Measurements from ENCODE around the gene TUSC2.
"Not testable (repeated sequence)": the region's sequence is repeated elsewhere in the genome, so short reads cannot be mapped to it uniquely, and the experiment has no call there.

The TUSC2 gene

GRCh38 chr3:50294492-50295403 is 33.3 kb downstream of the TUSC2 start:
- Mint-ChIP-seq H3K9me3 (no peaks in the 10 kb centered on the region), H3K4me3 (no peak overlapping the region), H3K36me3 (ENCODE audit: low read depth) (peaks cover 6% of the 10 kb centered on the region), H3K27me3 (ENCODE audit: low read depth) (no peaks in the 10 kb centered on the region), H3K27ac (peak overlapping the region; percentile 15), H3K4me1 (ENCODE audit: low read depth) (peaks cover 25% of the 10 kb centered on the region)
- DNase-seq (ENCODE audit: low spot score) = no peak

- Mint-ChIP-seq H3K27ac (peak overlapping the region; percentile 15), H3K4me1 (ENCODE audit: low read depth) (peaks cover 24% of the 10 kb centered on the region), H3K36me3 (ENCODE audit: low read depth) (peaks cover 6% of the 10 kb centered on the region), H3K27me3 (ENCODE audit: low read depth) (no peaks in the 10 kb centered on the region), H3K4me3 (no peak overlapping the region), H3K9me3 (no peaks in the 10 kb centered on the region)
- no peak for DNase-seq (ENCODE audit: low spot score)
Observed at GRCh38 chr3:50294089-50294488, 33.9 kb downstream of the TUSC2 start.

- peaks cover 23% of the 10 kb centered on the region for H3K4me1 Mint-ChIP-seq (ENCODE audit: low read depth)
- peak overlapping the region; percentile 96 for H3K27ac Mint-ChIP-seq
- no peak for DNase-seq (ENCODE audit: low spot score)
- no peaks in the 10 kb centered on the region for H3K27me3 Mint-ChIP-seq (ENCODE audit: low read depth)
- peaks cover 8% of the 10 kb centered on the region for H3K36me3 Mint-ChIP-seq (ENCODE audit: low read depth)
- no peaks in the 10 kb centered on the region for H3K9me3 Mint-ChIP-seq
- peak overlapping the region; percentile 89 for H3K4me3 Mint-ChIP-seq
Observed at GRCh38 chr3:50293079-50293801, 34.8 kb downstream of the TUSC2 start.

GRCh38 chr3:50292159-50293078 is 35.6 kb downstream of the TUSC2 start, which contains the start of gene IFRD2:
Gene IFRD2, minus strand, starts transcription at chr3:50292429. Its CDS starts 155 bp downstream, at chr3:50292274.
- Mint-ChIP-seq H3K36me3 (ENCODE audit: low read depth) (peaks cover 8% of the 10 kb centered on the region), H3K27ac (peak within 1 kb of the TSS; percentile 96), H3K9me3 (no peaks in the 10 kb centered on the region), H3K4me1 (ENCODE audit: low read depth) (peaks cover 17% of the 10 kb centered on the region), H3K27me3 (ENCODE audit: low read depth) (no peaks in the 10 kb centered on the region), H3K4me3 (peak within 1 kb of the TSS; percentile 89)
- DNase-seq (ENCODE audit: low spot score) = peak; percentile 97

- Mint-ChIP-seq H3K4me1 (ENCODE audit: low read depth) (peaks cover 13% of the 10 kb centered on the region), H3K9me3 (no peaks in the 10 kb centered on the region), H3K27me3 (ENCODE audit: low read depth) (no peaks in the 10 kb centered on the region), H3K4me3 (peak overlapping the region; percentile 43), H3K36me3 (ENCODE audit: low read depth) (peaks cover 6% of the 10 kb centered on the region), H3K27ac (no peak overlapping the region)
- no peak for DNase-seq (ENCODE audit: low spot score)
Observed at GRCh38 chr3:50290161-50290641, 37.8 kb downstream of the TUSC2 start.

GRCh38 chr3:50289130-50289529 is 38.9 kb downstream of the TUSC2 start:
- Mint-ChIP-seq H3K4me3 (no peak overlapping the region), H3K36me3 (ENCODE audit: low read depth) (peaks cover 6% of the 10 kb centered on the region)

GRCh38 chr3:50288387-50289007 is 39.5 kb downstream of the TUSC2 start:
- H3K9me3 Mint-ChIP-seq = no peaks in the 10 kb centered on the region
- H3K4me1 Mint-ChIP-seq (ENCODE audit: low read depth) = peaks cover 13% of the 10 kb centered on the region
- no peaks in the 10 kb centered on the region for H3K27me3 Mint-ChIP-seq (ENCODE audit: low read depth)
- no peak overlapping the region for H3K4me3 Mint-ChIP-seq
- H3K36me3 Mint-ChIP-seq (ENCODE audit: low read depth) = peaks cover 6% of the 10 kb centered on the region
- H3K27ac Mint-ChIP-seq = no peak overlapping the region
- no peak for DNase-seq (ENCODE audit: low spot score)

More at GRCh38 chr3:50289130-50289529, 38.9 kb downstream of the TUSC2 start:
- H3K27ac Mint-ChIP-seq = no peak overlapping the region
- DNase-seq (ENCODE audit: low spot score) = no peak
- no peaks in the 10 kb centered on the region for H3K27me3 Mint-ChIP-seq (ENCODE audit: low read depth)
- H3K4me1 Mint-ChIP-seq (ENCODE audit: low read depth) = peaks cover 13% of the 10 kb centered on the region
- H3K9me3 Mint-ChIP-seq = no peaks in the 10 kb centered on the region

- Mint-ChIP-seq H3K4me1 (ENCODE audit: low read depth) (peaks cover 6% of the 10 kb centered on the region), H3K27me3 (ENCODE audit: low read depth) (no peaks in the 10 kb centered on the region), H3K4me3 (no peak overlapping the region), H3K36me3 (ENCODE audit: low read depth) (peaks cover 6% of the 10 kb centered on the region), H3K27ac (no peak overlapping the region), H3K9me3 (no peaks in the 10 kb centered on the region)
- no peak for DNase-seq (ENCODE audit: low spot score)
Observed at GRCh38 chr3:50287262-50287661, 40.8 kb downstream of the TUSC2 start.

- peaks cover 6% of the 10 kb centered on the region for H3K4me1 Mint-ChIP-seq (ENCODE audit: low read depth)
- no peak overlapping the region for H3K4me3 Mint-ChIP-seq
- peaks cover 6% of the 10 kb centered on the region for H3K36me3 Mint-ChIP-seq (ENCODE audit: low read depth)
Observed at GRCh38 chr3:50286322-50287227, 41.4 kb downstream of the TUSC2 start.

GRCh38 chr3:50284121-50284520 is 43.9 kb downstream of the TUSC2 start:
- not testable (repeated sequence) for H3K4me3 Mint-ChIP-seq, H3K27ac Mint-ChIP-seq

More at GRCh38 chr3:50286322-50287227, 41.4 kb downstream of the TUSC2 start:
- H3K27me3 Mint-ChIP-seq (ENCODE audit: low read depth) = no peaks in the 10 kb centered on the region
- DNase-seq (ENCODE audit: low spot score) = no peak
- no peak overlapping the region for H3K27ac Mint-ChIP-seq
- H3K9me3 Mint-ChIP-seq = no peaks in the 10 kb centered on the region

GRCh38 chr3:50279255-50280016 is 48.6 kb downstream of the TUSC2 start:
- Mint-ChIP-seq H3K9me3 (no peaks in the 10 kb centered on the region), H3K27ac (no peak overlapping the region), H3K4me1 (ENCODE audit: low read depth) (peaks cover 6% of the 10 kb centered on the region), H3K27me3 (ENCODE audit: low read depth) (peaks cover 34% of the 10 kb centered on the region), H3K4me3 (no peak overlapping the region), H3K36me3 (ENCODE audit: low read depth) (no peaks in the 10 kb centered on the region)
- DNase-seq (ENCODE audit: low spot score) = no peak

More at GRCh38 chr3:50284121-50284520, 43.9 kb downstream of the TUSC2 start:
- not testable (repeated sequence) for H3K27me3 Mint-ChIP-seq (ENCODE audit: low read depth); DNase-seq (ENCODE audit: low spot score); H3K9me3 Mint-ChIP-seq; H3K36me3 Mint-ChIP-seq (ENCODE audit: low read depth); H3K4me1 Mint-ChIP-seq (ENCODE audit: low read depth)

- H3K4me3 Mint-ChIP-seq = no peak within 1 kb of the TSS
- peaks cover 39% of the 10 kb centered on the region for H3K27me3 Mint-ChIP-seq (ENCODE audit: low read depth)
- DNase-seq (ENCODE audit: low spot score) = no peak
- H3K27ac Mint-ChIP-seq = no peak within 1 kb of the TSS
- no peaks in the 10 kb centered on the region for H3K9me3 Mint-ChIP-seq
- H3K36me3 Mint-ChIP-seq (ENCODE audit: low read depth) = no peaks in the 10 kb centered on the region
- peaks cover 12% of the 10 kb centered on the region for H3K4me1 Mint-ChIP-seq (ENCODE audit: low read depth)
Observed at GRCh38 chr3:50278880-50279224, 49.2 kb downstream of the TUSC2 start, which contains the start of gene LSMEM2. Gene LSMEM2, plus strand, starts transcription at chr3:50279087. Its CDS starts 27 bp downstream, at chr3:50279114.

Measured in T-helper 2 cell treated with Interferon-gamma antibody and Interleukin-4, amounts not matched to agents 5 μg/mL and 100 μg/mL, for 36 hours (primary cell).